BLaER1 treated with 17β-estradiol and CSF1 and Interleukin-3, amounts not matched to agents 10 nM and 100 nM (cell line): ENCODE measurements around the gene MRPS18A.

Experiments
- H3K27ac ChIP-seq, 11 experiments: shearing (Covaris generic); formaldehyde crosslinking; 2 replicates each; pipeline ENCODE4 v1.8.1; 2022
- H3K27me3 ChIP-seq, 11 experiments: shearing (Covaris generic); formaldehyde crosslinking; 2 replicates each; pipeline ENCODE4 v1.8.1; 2022
- H3K36me3 ChIP-seq, 11 experiments: shearing (Covaris generic); formaldehyde crosslinking; 2 replicates each; pipeline ENCODE4 v1.8.1; 2022
- H3K4me1 ChIP-seq, 10 experiments: shearing (Covaris generic); formaldehyde crosslinking; 2 replicates each; pipeline ENCODE4 v1.8.1; 2022
- H3K4me2 ChIP-seq, 11 experiments: shearing (Covaris generic); formaldehyde crosslinking; 2 replicates each; pipeline ENCODE4 v1.8.1; 2022
- H3K4me3 ChIP-seq, 10 experiments: shearing (Covaris generic); formaldehyde crosslinking; 2 replicates each; pipeline ENCODE4 v1.8.1; 2022
- H3K9ac ChIP-seq, 11 experiments: shearing (Covaris generic); formaldehyde crosslinking; 2 replicates each; pipeline ENCODE4 v1.8.1; 2022
- H3K9me3 ChIP-seq, 11 experiments: shearing (Covaris generic); formaldehyde crosslinking; replicated peaks in 1 of 11; 2 replicates each; pipeline ENCODE4 v1.8.1; 2022
- H4K20me1 ChIP-seq, 11 experiments: shearing (Covaris generic); formaldehyde crosslinking; 2 replicates each; pipeline ENCODE4 v1.8.1; 2022
- Cebpa-rat ChIP-seq, 11 experiments: shearing (Covaris generic); IDR thresholded peaks; 2 replicates each; pipeline ENCODE4 v1.8.1; 2022

MRPS18A gene

GRCh38 chr6:43719511-43719910 is 31.9 kb upstream of the MRPS18A start:
- peaks cover 30 to 61% (median 48%) of the 10 kb centered on the region in 10 experiments for H3K4me1 ChIP-seq
- H3K4me3 ChIP-seq, result no peak overlapping the region
- no peak overlapping the region for H3K9ac ChIP-seq
- peak overlapping the region in 1 of 11 experiments; percentile 1; a peak in 1 of 22 replicates for H3K27ac ChIP-seq
- H3K9me3 ChIP-seq, result no peaks in the 10 kb centered on the region
- H3K27me3 ChIP-seq, result no peaks in the 10 kb centered on the region
- H4K20me1 ChIP-seq, result no peaks in the 10 kb centered on the region
- H3K36me3 ChIP-seq, result no peaks in the 10 kb centered on the region
- no peak overlapping the region for H3K4me2 ChIP-seq
- TF ChIP-seq Cebpa-rat (IDR thresholded peaks at IDR 0.05), result no peak

- TF ChIP-seq Cebpa-rat (IDR thresholded peaks at IDR 0.05), result no peak
- no peaks in the 10 kb centered on the region for H4K20me1 ChIP-seq
- H3K27me3 ChIP-seq, result no peaks in the 10 kb centered on the region
- H3K9ac ChIP-seq, result no peak overlapping the region
- no peaks in the 10 kb centered on the region for H3K36me3 ChIP-seq
- no peaks in the 10 kb centered on the region for H3K9me3 ChIP-seq
- H3K4me2 ChIP-seq, result peak overlapping the region in 8 of 11 experiments; percentile 29 to 61 (median 46); a peak in 13 of 22 replicates
- H3K4me3 ChIP-seq, result no peak overlapping the region
- H3K27ac ChIP-seq, result peak overlapping the region in 5 of 11 experiments; percentile 5 to 35 (median 18); a peak in 5 of 22 replicates
- peaks cover 28 to 60% (median 45%) of the 10 kb centered on the region in 10 experiments for H3K4me1 ChIP-seq
Measured at GRCh38 chr6:43718387-43719105, 31.0 kb upstream of the MRPS18A start.

- H3K9me3 ChIP-seq, result no peaks in the 10 kb centered on the region
- H4K20me1 ChIP-seq, result no peaks in the 10 kb centered on the region
- TF ChIP-seq Cebpa-rat (IDR thresholded peaks at IDR 0.05), result no peak
- H3K4me1 ChIP-seq, result peaks cover 27 to 55% (median 38%) of the 10 kb centered on the region in 10 experiments
- H3K36me3 ChIP-seq, result no peaks in the 10 kb centered on the region
- H3K27ac ChIP-seq, result peak overlapping the region in 7 of 11 experiments; percentile 13 to 35 (median 20); a peak in 8 of 22 replicates
- no peaks in the 10 kb centered on the region for H3K27me3 ChIP-seq
- no peak overlapping the region for H3K4me3 ChIP-seq
- no peak overlapping the region for H3K9ac ChIP-seq
- peak overlapping the region; percentile 18 to 61 (median 46); a peak in 18 of 22 replicates for H3K4me2 ChIP-seq
Measured at GRCh38 chr6:43717822-43718221, 30.2 kb upstream of the MRPS18A start.

- no peak for TF ChIP-seq Cebpa-rat (IDR thresholded peaks at IDR 0.05)
- Histone ChIP-seq H3K9me3 (no peaks in the 10 kb centered on the region), H3K36me3 (no peaks in the 10 kb centered on the region), H3K4me2 (peak overlapping the region; percentile 18 to 61 (median 46); a peak in 16 of 22 replicates), H3K9ac (no peak overlapping the region), H3K4me3 (no peak overlapping the region), H3K27ac (peak overlapping the region in 5 of 11 experiments; percentile 13 to 35 (median 27); a peak in 5 of 22 replicates), H3K4me1 (peaks cover 27 to 51% (median 36%) of the 10 kb centered on the region in 10 experiments), H4K20me1 (no peaks in the 10 kb centered on the region), H3K27me3 (no peaks in the 10 kb centered on the region)
Measured at GRCh38 chr6:43717389-43717788, 29.8 kb upstream of the MRPS18A start.

- H3K9me3 ChIP-seq, result no peaks in the 10 kb centered on the region
- no peaks in the 10 kb centered on the region for H3K27me3 ChIP-seq
- TF ChIP-seq Cebpa-rat (IDR thresholded peaks at IDR 0.05), result no peak
- H3K36me3 ChIP-seq, result no peaks in the 10 kb centered on the region
- H3K9ac ChIP-seq, result 0 out of 22 replicates have a peak overlapping the region, but pooled peaks of 1 of the 11 experiments have one; percentile 2
- H3K4me1 ChIP-seq, result peaks cover 27 to 48% (median 36%) of the 10 kb centered on the region in 10 experiments
- no peak overlapping the region for H3K4me3 ChIP-seq
- H3K4me2 ChIP-seq, result peak overlapping the region in 6 of 11 experiments; percentile 22 to 65 (median 38); a peak in 8 of 22 replicates
- peak overlapping the region in 3 of 11 experiments; percentile 23 to 29 (median 29); a peak in 4 of 22 replicates for H3K27ac ChIP-seq
- H4K20me1 ChIP-seq, result no peaks in the 10 kb centered on the region
Measured at GRCh38 chr6:43716099-43716498, 28.5 kb upstream of the MRPS18A start.

DNA sequence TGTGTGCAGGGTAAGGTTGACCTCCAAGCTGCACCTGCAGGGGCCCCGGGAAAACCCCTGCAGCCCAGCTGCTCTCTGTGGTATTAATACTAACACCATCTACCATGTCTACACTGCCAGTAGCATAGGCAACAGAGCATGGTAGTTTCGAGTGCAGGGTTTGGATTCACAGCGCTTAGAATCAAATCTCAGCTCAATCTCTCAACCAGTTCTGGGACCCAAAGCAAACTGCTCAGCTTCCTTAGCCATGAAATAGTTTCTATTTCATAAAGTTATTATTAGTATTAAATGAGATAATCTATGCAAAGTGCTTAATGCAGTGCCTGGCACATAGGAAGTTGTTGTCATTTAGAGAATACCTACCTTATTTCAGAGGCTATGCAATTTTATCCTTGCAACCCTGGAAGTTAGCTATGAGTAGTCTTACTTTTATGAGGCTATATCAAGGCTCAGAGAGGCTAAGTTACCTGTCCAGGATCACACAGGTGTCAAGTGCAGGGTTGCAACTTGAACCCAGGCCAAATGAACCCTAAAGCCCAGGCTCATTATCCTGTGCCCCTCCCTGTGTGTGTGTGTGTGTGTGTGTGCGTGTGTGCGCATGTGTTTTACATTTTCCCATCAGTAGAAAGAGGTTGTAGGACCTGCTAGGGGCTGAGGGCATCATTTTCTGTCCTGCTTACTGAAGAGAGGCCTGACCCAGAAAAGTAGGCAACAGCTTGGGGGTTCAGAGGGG is 27.6 kb upstream of the MRPS18A start:
- H3K4me3 ChIP-seq, result no peak overlapping the region
- H3K4me2 ChIP-seq, result peak overlapping the region; percentile 19 to 65 (median 45); a peak in 19 of 22 replicates
- peaks cover 27 to 56% (median 39%) of the 10 kb centered on the region in 10 experiments for H3K4me1 ChIP-seq
- no peaks in the 10 kb centered on the region for H3K9me3 ChIP-seq
- no peaks in the 10 kb centered on the region for H3K27me3 ChIP-seq
- TF ChIP-seq Cebpa-rat (IDR thresholded peaks at IDR 0.05), result no peak
- H3K27ac ChIP-seq, result peak overlapping the region in 3 of 11 experiments; percentile 23 to 29 (median 29); a peak in 1 of 22 replicates
- no peaks in the 10 kb centered on the region for H3K36me3 ChIP-seq
- no peak overlapping the region for H3K9ac ChIP-seq
- no peaks in the 10 kb centered on the region for H4K20me1 ChIP-seq

GRCh38 chr6:43714311-43715055 is 26.9 kb upstream of the MRPS18A start:
- no peak overlapping the region for H3K4me3 ChIP-seq
- no peaks in the 10 kb centered on the region for H4K20me1 ChIP-seq
- H3K4me2 ChIP-seq, result peak overlapping the region; percentile 19 to 65 (median 45)
- peak overlapping the region in 4 of 11 experiments; percentile 2 to 37 (median 30); a peak in 6 of 22 replicates for H3K27ac ChIP-seq
- H3K4me1 ChIP-seq, result peaks cover 27 to 64% (median 43%) of the 10 kb centered on the region in 10 experiments
- no peaks in the 10 kb centered on the region for H3K36me3 ChIP-seq
- no peak overlapping the region for H3K9ac ChIP-seq
- no peaks in the 10 kb centered on the region for H3K27me3 ChIP-seq
- no peak for TF ChIP-seq Cebpa-rat (IDR thresholded peaks at IDR 0.05)
- H3K9me3 ChIP-seq, result no peaks in the 10 kb centered on the region

- Histone ChIP-seq H3K4me1 (peaks cover 27 to 71% (median 48%) of the 10 kb centered on the region in 10 experiments), H3K36me3 (no peaks in the 10 kb centered on the region), H3K27ac (peak overlapping the region in 4 of 11 experiments; percentile 2 to 37 (median 30); a peak in 6 of 22 replicates), H3K9ac (no peak overlapping the region), H3K9me3 (no peaks in the 10 kb centered on the region), H3K4me2 (peak overlapping the region in 8 of 11 experiments; percentile 19 to 65 (median 42); a peak in 12 of 22 replicates), H4K20me1 (no peaks in the 10 kb centered on the region), H3K27me3 (no peaks in the 10 kb centered on the region), H3K4me3 (no peak overlapping the region)
- TF ChIP-seq Cebpa-rat (IDR thresholded peaks at IDR 0.05), result no peak
Measured at GRCh38 chr6:43713643-43714310, 26.2 kb upstream of the MRPS18A start.
